Progenitor cell of endocrine pancreas (in vitro differentiated cells): ENCODE measurements around the gene STRADA. TPM values are rescaled to one million over a fixed set of nuclear protein-coding genes. Genes with fewer than 3 reads are reported as not detected.

Experiments
- DNase-seq: peaks from one replicate; pipeline ENCODE4 v3.0.0; 2021; ENCODE audit warnings: low spot score; ENCODE audit not compliant: unreplicated experiment
- H3K27ac Mint-ChIP-seq: 2 replicates; pipeline ENCODE4 v1.8.0; 2021; ENCODE audit warnings: mild to moderate bottlenecking, moderate library complexity, mixed read lengths
- H3K27me3 Mint-ChIP-seq: 2 replicates; pipeline ENCODE4 v1.8.0; 2021; ENCODE audit warnings: mixed read lengths
- H3K36me3 Mint-ChIP-seq: 2 replicates; pipeline ENCODE4 v1.8.0; 2022; ENCODE audit warnings: mixed read lengths; ENCODE audit not compliant: insufficient read depth
- H3K4me1 Mint-ChIP-seq: 2 replicates; pipeline ENCODE4 v1.8.0; 2021; ENCODE audit warnings: low read depth, mixed read lengths
- H3K4me3 Mint-ChIP-seq: 2 replicates; pipeline ENCODE4 v1.8.0; 2021; ENCODE audit warnings: low read depth, mild to moderate bottlenecking, moderate library complexity, mixed read lengths
- H3K9me3 Mint-ChIP-seq: 2 replicates; pipeline ENCODE4 v1.8.0; 2021; ENCODE audit warnings: low read depth, mixed read lengths
- CTCF ChIP-seq: fragments of 200-600 bp; sonication (generic); IDR thresholded peaks from one replicate; pipeline ENCODE4 v1.5.0; 2021; ENCODE audit warnings: antibody characterized with exemption, mild to moderate bottlenecking; ENCODE audit not compliant: unreplicated experiment
- total RNA-seq: library from RNA; stranded (reverse); gene quantifications from 2 replicates; pipeline ENCODE4 v1.2.1, GENCODE V29; 2021

Gene STRADA
- total RNA-seq, 1 donor from 2014 or later, result 49.7 TPM

DNA sequence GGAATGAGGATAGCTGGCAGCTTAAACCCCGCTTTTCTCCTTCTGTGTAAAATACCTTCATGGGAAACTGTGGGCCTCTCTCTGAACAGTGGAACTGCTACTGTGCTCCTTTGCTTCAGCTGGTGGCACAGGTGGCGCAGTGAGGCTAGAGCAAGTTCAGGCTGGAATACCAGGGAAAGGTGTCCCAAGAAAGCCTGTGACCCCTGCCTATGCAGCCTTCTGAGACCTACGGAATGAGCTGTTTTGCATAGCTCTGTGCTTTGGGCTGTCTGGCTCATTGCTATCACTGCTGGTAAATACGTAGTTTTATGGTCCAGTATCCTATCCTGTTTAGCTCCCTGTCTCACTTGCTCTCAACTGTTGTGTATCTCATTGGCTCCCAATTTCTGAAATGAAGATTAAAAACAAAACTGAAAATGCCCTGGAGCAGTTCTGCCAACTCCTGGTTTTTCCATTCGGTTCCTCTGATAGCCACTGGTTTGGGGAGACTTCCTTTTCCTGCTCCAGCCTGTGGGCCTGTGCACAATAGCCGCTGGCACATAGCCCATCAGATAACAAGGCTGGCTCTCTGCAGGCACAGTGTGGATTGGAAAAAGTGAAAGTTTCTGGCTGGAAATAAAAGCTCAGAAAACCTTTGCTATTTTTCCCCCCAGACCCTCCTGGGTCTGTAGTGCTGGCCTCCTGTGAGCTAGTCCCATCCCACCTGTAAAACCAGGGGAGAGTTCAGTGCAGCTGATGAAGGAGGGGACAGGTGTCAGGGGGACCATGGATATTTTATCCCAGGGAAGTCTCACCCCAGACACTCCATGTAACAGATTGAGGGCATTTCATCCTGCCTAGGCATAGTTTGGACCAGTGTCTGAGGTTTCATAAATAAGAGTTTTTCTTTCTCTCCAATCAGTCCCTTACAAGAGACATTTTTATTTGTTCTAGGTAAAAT lies 65.7 kb downstream of the STRADA start:
- Mint-ChIP-seq H3K4me1 (no peaks in the 10 kb centered on the region), H3K36me3 (peaks cover 3% of the 10 kb centered on the region), H3K9me3 (no peaks in the 10 kb centered on the region), H3K27ac (no peak overlapping the region), H3K27me3 (no peaks in the 10 kb centered on the region), H3K4me3 (no peak overlapping the region)
- no peak for TF ChIP-seq CTCF
- no peak for DNase-seq

DNA sequence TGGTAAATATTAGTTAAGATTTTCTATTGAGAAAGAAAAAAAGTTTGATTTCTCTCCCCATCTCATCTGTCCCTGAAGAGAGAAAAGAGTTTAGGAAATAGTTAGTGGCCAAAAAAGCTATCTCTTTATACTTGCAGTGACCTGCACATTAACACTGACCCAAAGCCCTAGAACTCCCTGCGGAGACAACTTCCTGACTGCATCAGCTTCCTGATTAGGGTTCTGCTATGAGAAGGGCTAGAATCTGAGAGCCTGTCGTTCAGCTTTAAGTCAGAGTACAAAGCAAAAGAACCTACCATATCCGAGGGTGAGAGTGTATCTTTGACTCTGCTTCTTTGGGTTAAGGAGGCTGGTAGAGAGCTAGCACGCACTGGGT lies 66.4 kb downstream of the STRADA start:
- Mint-ChIP-seq H3K9me3 (no peaks in the 10 kb centered on the region), H3K27me3 (no peaks in the 10 kb centered on the region), H3K27ac (no peak overlapping the region), H3K36me3 (peaks cover 5% of the 10 kb centered on the region), H3K4me3 (no peak overlapping the region), H3K4me1 (no peaks in the 10 kb centered on the region)
- no peak for TF ChIP-seq CTCF
- no peak for DNase-seq

DNA sequence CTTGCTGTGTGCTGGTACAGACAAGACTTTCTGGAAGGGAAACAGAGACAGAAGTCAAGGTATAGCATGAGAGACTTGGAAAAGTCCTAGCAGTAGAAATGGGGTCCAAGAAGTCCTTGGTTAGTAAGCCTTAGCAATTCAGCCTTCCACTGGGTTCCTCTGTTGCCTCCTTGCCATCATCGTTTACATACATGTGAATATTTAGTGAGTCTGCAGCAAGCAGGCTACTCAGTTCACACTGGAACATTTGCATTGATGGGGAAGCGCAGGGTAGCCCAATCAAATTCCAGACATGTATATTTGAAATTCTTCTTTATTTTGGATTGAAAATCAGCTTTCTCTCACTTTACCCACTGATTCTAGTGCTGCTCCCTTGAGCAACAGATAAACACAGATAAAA lies 68.7 kb downstream of the STRADA start:
- Mint-ChIP-seq H3K9me3 (no peaks in the 10 kb centered on the region), H3K27ac (no peak overlapping the region), H3K27me3 (no peaks in the 10 kb centered on the region), H3K4me3 (no peak overlapping the region), H3K4me1 (no peaks in the 10 kb centered on the region), H3K36me3 (peaks cover 8% of the 10 kb centered on the region)
- no peak for TF ChIP-seq CTCF
- no peak for DNase-seq

GRCh38 chr17:63665527-63666214 lies 75.9 kb downstream of the STRADA start:
- Mint-ChIP-seq H3K4me3 (no peak overlapping the region), H3K27ac (peak overlapping the region; percentile 28)

More at GRCh38 chr17:63665527-63666214, 75.9 kb downstream of the STRADA start:
- Mint-ChIP-seq H3K4me1 (no peaks in the 10 kb centered on the region), H3K36me3 (peaks cover 10% of the 10 kb centered on the region), H3K9me3 (no peaks in the 10 kb centered on the region), H3K27me3 (no peaks in the 10 kb centered on the region)
- TF ChIP-seq CTCF, result no peak
- no peak for DNase-seq
